Panc1 (cell line): Measurements from ENCODE around the gene PDLIM4. TPM values are rescaled to one million over a fixed set of nuclear protein-coding genes. Genes with fewer than 3 reads are reported as not detected.

Source experiments
- ATAC-seq: fragments of 200-7000 bp; cut with Tn5 transposase; 2 replicates; pipeline ENCODE4 v1.9.1; 2020; ENCODE audit warnings: mild to moderate bottlenecking, moderate library complexity
- BruUV-seq: library from RNA; stranded (reverse); fragments of 400-500 nt; replicated peaks from 2 replicates; lab custom pipeline; 2021; lab: Mats Ljungman, UMichigan
- CTCF ChIA-PET: fragments of 300-600 bp; sonication (Branson Sonifier 250); formaldehyde crosslinking; loops from one replicate; lab custom pipeline; 2022; ENCODE audit warnings: antibody characterized with exemption; lab: Charles Lee
- POLR2A ChIA-PET: fragments of 300-600 bp; sonication (Branson Sonifier 250); formaldehyde crosslinking; loops from one replicate; lab custom pipeline; 2022; ENCODE audit warnings: antibody characterized with exemption; lab: Charles Lee
- DNase-seq: peaks from one replicate; pipeline ENCODE4 v3.0.0-alpha.2; 2010; ENCODE audit warnings: low read depth, low spot score
- H3K27ac ChIP-seq: 2 replicates; pipeline ENCODE4 v1.5.1; 2011; ENCODE audit warnings: mild to moderate bottlenecking, low read length, inconsistent platforms
- H3K27me3 ChIP-seq: fragments of 200-500 bp; sonication (Bioruptor generic); 2 replicates; pipeline ENCODE4 v1.6.0; 2014; ENCODE audit warnings: low read length, inconsistent platforms; ENCODE audit not compliant: control insufficient read depth, insufficient read depth
- H3K36me3 ChIP-seq: fragments of 200-500 bp; sonication (Bioruptor generic); 2 replicates; pipeline ENCODE4 v1.5.1; 2014; ENCODE audit warnings: inconsistent platforms, mild to moderate bottlenecking, low read length, moderate library complexity; ENCODE audit not compliant: control insufficient read depth, insufficient read depth
- H3K4me1 ChIP-seq: 2 replicates; pipeline ENCODE4 v1.5.1; 2011; ENCODE audit warnings: inconsistent platforms, mild to moderate bottlenecking, low read length, moderate library complexity; ENCODE audit not compliant: control insufficient read depth, insufficient read depth
- H3K4me3 ChIP-seq, 2 experiments: 2 replicates each; pipeline ENCODE4 v1.5.1; 2011 to 2012; ENCODE audit warnings: low read depth in 2 of 2, low read length in 2 of 2, mild to moderate bottlenecking in 2 of 2, inconsistent platforms in 1 of 2, moderate library complexity in 1 of 2
- H3K9me3 ChIP-seq: fragments of 200-500 bp; sonication (Bioruptor generic); 2 replicates; pipeline ENCODE4 v1.5.1; 2014; ENCODE audit warnings: low read depth, mild to moderate bottlenecking, inconsistent platforms, low read length, moderate library complexity; ENCODE audit not compliant: control insufficient read depth, insufficient read depth
- POLR2AphosphoS5 ChIP-seq: IDR thresholded peaks from 2 replicates; pipeline ENCODE4 v1.6.1; 2012; ENCODE audit warnings: mild to moderate bottlenecking, low read depth, low read length, moderate library complexity
- SIN3A ChIP-seq: IDR thresholded peaks from 2 replicates; pipeline ENCODE4 v1.6.1; 2012; ENCODE audit warnings: low read depth, mild to moderate bottlenecking, low read length, moderate library complexity, borderline replicate concordance; ENCODE audit not compliant: insufficient read depth
- TCF7L2 ChIP-seq: IDR thresholded peaks from 2 replicates; pipeline ENCODE4 v1.6.1; 2011; ENCODE audit warnings: mild to moderate bottlenecking, low read depth, low read length, inconsistent platforms
- in situ Hi-C: cut with HindIII; loops from 2 replicates; pipeline ENCODE4 v1.10.0; 2016; ENCODE audit warnings: low sequenced_read_pairs, low pct_unique_long_range_greater_than_20kb
- intact Hi-C: fragments of 100-400 bp; cut with micrococcal nuclease; formaldehyde crosslinking; loops from one replicate; pipeline ENCODE4 v1.10.0; 2022; ENCODE audit not compliant: unreplicated experiment
- total RNA-seq: library from RNA; stranded (reverse); gene quantifications from one replicate; pipeline ENCODE4 v1.2.1, GENCODE V29; 2021; ENCODE audit not compliant: unreplicated experiment
- TF ChIP-seq, protein P1 (sequence below), 2 experiments: IDR thresholded peaks; 2 replicates each; pipeline ENCODE4 v1.6.1; 2011 to 2012; ENCODE audit warnings: low read depth in 2 of 2, control low read depth in 1 of 2, low read length in 1 of 2, mild to moderate bottlenecking in 1 of 2, moderate library complexity in 1 of 2; ENCODE audit not compliant: insufficient read depth in 1 of 2
- TF ChIP-seq, protein P2 (sequence below): fragments of 450-650 bp; IDR thresholded peaks from 2 replicates; pipeline ENCODE4 v1.5.1; 2017; ENCODE audit warnings: mild to moderate bottlenecking

PDLIM4 gene
- total RNA-seq, 1 experiment from 2014 or later: 9.9 TPM

DNA sequence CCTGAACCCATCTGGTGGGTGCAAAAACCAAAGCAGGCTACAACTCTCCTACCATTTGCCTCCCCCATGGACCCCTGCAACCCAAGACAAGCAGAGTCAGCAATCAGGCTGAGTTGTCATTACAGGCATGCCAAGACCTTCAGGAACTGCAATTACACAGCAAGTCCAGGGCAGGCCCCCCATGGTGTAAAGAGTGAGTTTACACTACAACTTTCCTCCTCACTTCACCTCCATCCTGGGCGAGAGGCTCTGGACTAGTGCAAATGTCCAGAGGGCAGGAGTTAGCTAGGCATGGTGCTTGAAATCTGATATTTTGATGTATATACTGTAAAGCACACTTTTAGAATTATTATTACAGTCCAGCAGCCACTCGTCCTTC is 22.8 kb upstream of the PDLIM4 start:
- no TSS peak for BruUV-seq
- ATAC-seq (no peak), DNase-seq (no peak)
- Histone ChIP-seq H3K27me3 (no peaks in the 10 kb centered on the region), H3K27ac (no peak overlapping the region), H3K4me1 (no peaks in the 10 kb centered on the region), H3K9me3 (no peaks in the 10 kb centered on the region), H3K36me3 (no peaks in the 10 kb centered on the region), H3K4me3 (no peak overlapping the region)
- intact Hi-C loops (no loop called here), in situ Hi-C loops (no loop called here)
- ChIA-PET CTCF (no interaction called here), POLR2A (no interaction called here)
- TF ChIP-seq TCF7L2 (no peak), POLR2AphosphoS5 (no peak), SIN3A (no peak)
- TF ChIP-seq, protein P1, sequence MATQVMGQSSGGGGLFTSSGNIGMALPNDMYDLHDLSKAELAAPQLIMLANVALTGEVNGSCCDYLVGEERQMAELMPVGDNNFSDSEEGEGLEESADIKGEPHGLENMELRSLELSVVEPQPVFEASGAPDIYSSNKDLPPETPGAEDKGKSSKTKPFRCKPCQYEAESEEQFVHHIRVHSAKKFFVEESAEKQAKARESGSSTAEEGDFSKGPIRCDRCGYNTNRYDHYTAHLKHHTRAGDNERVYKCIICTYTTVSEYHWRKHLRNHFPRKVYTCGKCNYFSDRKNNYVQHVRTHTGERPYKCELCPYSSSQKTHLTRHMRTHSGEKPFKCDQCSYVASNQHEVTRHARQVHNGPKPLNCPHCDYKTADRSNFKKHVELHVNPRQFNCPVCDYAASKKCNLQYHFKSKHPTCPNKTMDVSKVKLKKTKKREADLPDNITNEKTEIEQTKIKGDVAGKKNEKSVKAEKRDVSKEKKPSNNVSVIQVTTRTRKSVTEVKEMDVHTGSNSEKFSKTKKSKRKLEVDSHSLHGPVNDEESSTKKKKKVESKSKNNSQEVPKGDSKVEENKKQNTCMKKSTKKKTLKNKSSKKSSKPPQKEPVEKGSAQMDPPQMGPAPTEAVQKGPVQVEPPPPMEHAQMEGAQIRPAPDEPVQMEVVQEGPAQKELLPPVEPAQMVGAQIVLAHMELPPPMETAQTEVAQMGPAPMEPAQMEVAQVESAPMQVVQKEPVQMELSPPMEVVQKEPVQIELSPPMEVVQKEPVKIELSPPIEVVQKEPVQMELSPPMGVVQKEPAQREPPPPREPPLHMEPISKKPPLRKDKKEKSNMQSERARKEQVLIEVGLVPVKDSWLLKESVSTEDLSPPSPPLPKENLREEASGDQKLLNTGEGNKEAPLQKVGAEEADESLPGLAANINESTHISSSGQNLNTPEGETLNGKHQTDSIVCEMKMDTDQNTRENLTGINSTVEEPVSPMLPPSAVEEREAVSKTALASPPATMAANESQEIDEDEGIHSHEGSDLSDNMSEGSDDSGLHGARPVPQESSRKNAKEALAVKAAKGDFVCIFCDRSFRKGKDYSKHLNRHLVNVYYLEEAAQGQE (IDR thresholded peaks at IDR 0.05; ENCODE audit: insufficient read depth in 1 of 2, low read depth in 2 of 2, low read length in 1 of 2): no peak
- TF ChIP-seq, protein P2, sequence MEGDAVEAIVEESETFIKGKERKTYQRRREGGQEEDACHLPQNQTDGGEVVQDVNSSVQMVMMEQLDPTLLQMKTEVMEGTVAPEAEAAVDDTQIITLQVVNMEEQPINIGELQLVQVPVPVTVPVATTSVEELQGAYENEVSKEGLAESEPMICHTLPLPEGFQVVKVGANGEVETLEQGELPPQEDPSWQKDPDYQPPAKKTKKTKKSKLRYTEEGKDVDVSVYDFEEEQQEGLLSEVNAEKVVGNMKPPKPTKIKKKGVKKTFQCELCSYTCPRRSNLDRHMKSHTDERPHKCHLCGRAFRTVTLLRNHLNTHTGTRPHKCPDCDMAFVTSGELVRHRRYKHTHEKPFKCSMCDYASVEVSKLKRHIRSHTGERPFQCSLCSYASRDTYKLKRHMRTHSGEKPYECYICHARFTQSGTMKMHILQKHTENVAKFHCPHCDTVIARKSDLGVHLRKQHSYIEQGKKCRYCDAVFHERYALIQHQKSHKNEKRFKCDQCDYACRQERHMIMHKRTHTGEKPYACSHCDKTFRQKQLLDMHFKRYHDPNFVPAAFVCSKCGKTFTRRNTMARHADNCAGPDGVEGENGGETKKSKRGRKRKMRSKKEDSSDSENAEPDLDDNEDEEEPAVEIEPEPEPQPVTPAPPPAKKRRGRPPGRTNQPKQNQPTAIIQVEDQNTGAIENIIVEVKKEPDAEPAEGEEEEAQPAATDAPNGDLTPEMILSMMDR: no peak

DNA sequence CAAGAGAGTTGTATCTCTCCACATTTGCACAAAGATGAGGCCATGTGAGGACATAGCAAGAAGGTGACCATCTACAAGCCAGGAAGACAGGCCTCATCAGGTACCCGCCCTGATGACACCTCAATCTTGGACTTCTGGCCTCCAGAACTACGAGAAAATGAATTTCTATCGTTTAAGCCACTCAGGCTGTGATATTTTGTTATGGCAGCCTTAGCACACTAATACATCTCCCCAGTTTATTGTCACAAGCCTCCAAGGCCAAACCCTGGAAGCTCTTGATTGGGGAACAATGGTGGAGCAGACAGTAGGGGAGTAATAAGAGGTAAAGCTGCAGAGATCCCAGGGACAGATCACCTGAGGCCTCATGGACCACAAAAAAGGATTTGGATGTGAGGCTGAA is 22.2 kb upstream of the PDLIM4 start:
- Histone ChIP-seq H3K4me3 (no peak overlapping the region), H3K27ac (no peak overlapping the region), H3K4me1 (no peaks in the 10 kb centered on the region), H3K9me3 (no peaks in the 10 kb centered on the region), H3K36me3 (no peaks in the 10 kb centered on the region), H3K27me3 (no peaks in the 10 kb centered on the region)
- ChIA-PET CTCF (no interaction called here), POLR2A (no interaction called here)
- ATAC-seq (no peak), DNase-seq (no peak)
- intact Hi-C loops (no loop called here), in situ Hi-C loops (no loop called here)
- BruUV-seq: no TSS peak
- TF ChIP-seq POLR2AphosphoS5 (no peak), TCF7L2 (no peak), SIN3A (no peak)
- TF ChIP-seq, protein P1 (IDR thresholded peaks at IDR 0.05; ENCODE audit: insufficient read depth in 1 of 2, low read depth in 2 of 2, low read length in 1 of 2): no peak
- TF ChIP-seq, protein P2: no peak
